ENCODE results near the gene TBC1D9B. TPM values are rescaled to one million over a fixed set of nuclear protein-coding genes. Genes with fewer than 3 reads are reported as not detected.

Gene TBC1D9B
- total RNA-seq: 10 to 100 TPM; 70.5 to 72.7 TPM

DNA sequence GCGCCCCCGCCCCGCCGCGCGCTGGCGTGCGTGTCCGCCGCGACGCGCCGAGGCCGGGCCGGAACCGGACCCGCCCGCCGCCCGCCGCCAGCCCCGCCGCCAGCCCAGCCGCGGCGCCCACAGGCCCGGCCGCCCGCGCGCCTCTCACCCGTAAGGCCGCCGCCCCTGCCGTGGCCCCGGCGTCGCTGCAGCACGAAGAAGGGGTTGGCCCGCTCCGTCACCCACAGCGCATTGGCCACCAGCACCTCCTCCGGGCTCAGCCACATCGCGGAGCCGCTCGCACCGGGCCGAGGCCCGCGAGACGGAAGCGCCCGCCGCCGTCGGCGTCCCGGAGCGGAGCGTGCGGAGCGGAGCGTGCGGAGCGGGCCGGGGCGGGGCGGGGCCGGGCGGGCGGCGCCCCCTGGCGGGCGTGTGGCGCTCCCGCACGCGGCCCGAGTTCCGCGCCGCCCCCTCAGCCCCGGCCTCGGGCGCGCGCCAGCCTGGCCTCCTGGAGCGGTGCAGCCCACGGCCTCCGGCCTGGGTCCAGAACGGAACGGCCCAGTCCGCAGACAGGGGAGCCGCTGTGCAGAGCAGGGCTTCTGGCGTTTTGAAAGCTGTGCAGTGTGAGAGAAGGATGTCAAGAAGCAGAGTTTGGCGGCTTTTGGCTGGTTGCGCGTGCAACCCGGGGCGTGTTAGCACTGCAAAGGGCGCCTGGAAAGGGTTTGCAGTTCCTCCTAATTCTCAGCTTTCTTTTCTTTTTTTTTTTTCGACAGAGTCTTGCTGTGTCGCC is at the start of gene TBC1D9B:
TSS of gene TBC1D9B (minus strand) at position 342 of the 769 bp plus-strand sequence. CDS start at position 266, 76 bp downstream.
- no peaks in the 10 kb centered on the region for H3K9me3 Mint-ChIP-seq (ENCODE audit: insufficient read depth)
- no peaks in the 10 kb centered on the region for H3K27me3 Mint-ChIP-seq (ENCODE audit: low read depth)
- ATAC-seq (peak; percentile 93), DNase-seq (peak; percentile 63)
- H3K4me3 Mint-ChIP-seq: peak within 1 kb of the TSS; percentile 85
- peaks cover 17% of the 10 kb centered on the region for H3K4me1 Mint-ChIP-seq (ENCODE audit: low read depth)
- H3K27ac Mint-ChIP-seq: peak within 1 kb of the TSS; percentile 80
- peaks cover 18% of the 10 kb centered on the region for H3K36me3 Mint-ChIP-seq (ENCODE audit: low read depth)
- CTCF ChIA-PET: interaction anchor here (0.6 to 1.9 kb wide), 9 partner anchors 8 to 184 kb away, joined by 3 to 13 read pairs (median 4); no protein-coding TSS in a partner anchor
- POLR2A ChIA-PET: interaction anchor here (0.8 to 1.1 kb wide), 2 partner anchors 71 to 284 kb away, joined by 3 read pairs; partner anchors contain the start of gene HNRNPH1

DNA sequence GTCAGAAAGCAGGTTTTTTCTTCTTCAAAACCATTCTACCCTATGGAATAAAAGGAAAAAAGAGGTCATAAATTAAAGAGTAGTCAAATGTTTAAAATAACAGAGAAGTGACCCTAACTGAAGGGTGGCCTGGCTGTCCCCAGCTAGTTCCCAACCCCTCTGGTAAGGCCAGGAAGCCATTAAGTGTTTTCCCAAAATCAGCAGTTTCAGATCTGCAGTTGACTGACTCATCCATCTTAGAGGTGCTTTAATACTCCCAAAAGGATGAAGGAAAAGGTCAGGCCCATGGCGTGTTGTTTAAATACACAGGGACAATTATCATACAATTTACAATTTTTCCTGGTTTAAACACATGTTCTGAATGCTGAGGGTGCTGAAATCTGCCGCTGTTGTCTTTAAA is 47.9 kb upstream of the TBC1D9B start:
- Mint-ChIP-seq H3K9me3 (ENCODE audit: insufficient read depth) (no peaks in the 10 kb centered on the region), H3K36me3 (ENCODE audit: low read depth) (no peaks in the 10 kb centered on the region), H3K27ac (no peak overlapping the region), H3K4me1 (ENCODE audit: low read depth) (no peaks in the 10 kb centered on the region), H3K4me3 (no peak overlapping the region), H3K27me3 (ENCODE audit: low read depth) (no peaks in the 10 kb centered on the region)
- POLR2A ChIA-PET: no interaction called here
- ATAC-seq (no peak), DNase-seq (no peak)
- CTCF ChIA-PET: no interaction called here

DNA sequence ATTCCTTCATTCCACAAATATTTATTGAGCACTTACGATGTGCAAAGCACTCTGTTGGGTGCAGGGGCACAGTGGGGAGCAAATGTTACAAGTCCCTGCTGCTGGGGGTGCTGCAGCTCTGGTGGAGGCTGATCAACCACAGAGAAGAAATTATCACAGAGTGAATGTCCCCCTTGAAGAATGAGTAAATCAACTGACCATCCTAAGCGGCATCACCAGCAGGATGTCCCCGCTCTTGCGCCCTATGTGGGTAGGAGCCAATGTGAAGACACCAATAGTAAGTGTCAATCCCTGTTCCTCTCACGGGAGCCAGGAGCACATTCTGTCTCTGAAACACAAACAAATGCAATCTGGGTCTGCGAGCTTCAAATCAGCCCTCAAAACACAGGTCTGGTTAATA is 47.4 kb upstream of the TBC1D9B start:
- DNase-seq: no peak
- Mint-ChIP-seq H3K27me3 (ENCODE audit: low read depth) (no peaks in the 10 kb centered on the region), H3K27ac (no peak overlapping the region), H3K36me3 (ENCODE audit: low read depth) (no peaks in the 10 kb centered on the region), H3K4me3 (no peak overlapping the region), H3K4me1 (ENCODE audit: low read depth) (no peaks in the 10 kb centered on the region), H3K9me3 (ENCODE audit: insufficient read depth) (no peaks in the 10 kb centered on the region)
- ATAC-seq: no peak
- ChIA-PET CTCF (no interaction called here), POLR2A (no interaction called here)

DNA sequence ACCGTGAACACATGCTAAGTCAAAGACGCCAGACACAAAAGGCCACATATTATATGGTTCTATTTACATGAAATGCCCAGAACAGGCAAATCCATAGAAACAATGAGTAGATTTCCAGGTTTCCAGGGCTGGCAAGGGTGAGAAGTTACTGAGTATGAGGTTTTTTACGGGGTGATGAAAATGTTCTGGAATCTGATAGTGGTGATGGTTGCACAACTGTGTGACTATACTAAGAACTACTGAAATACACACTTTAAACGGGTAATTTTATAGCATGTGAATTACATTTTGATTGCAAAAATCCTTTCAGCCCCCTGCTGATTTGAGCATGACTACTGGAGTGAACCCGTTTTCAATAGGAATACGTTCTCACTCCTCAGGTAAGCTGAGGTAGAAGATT is 46.7 kb upstream of the TBC1D9B start:
- Mint-ChIP-seq H3K4me1 (ENCODE audit: low read depth) (no peaks in the 10 kb centered on the region), H3K27me3 (ENCODE audit: low read depth) (no peaks in the 10 kb centered on the region), H3K4me3 (no peak overlapping the region), H3K36me3 (ENCODE audit: low read depth) (no peaks in the 10 kb centered on the region), H3K9me3 (ENCODE audit: insufficient read depth) (no peaks in the 10 kb centered on the region), H3K27ac (no peak overlapping the region)
- POLR2A ChIA-PET: no interaction called here
- ATAC-seq (no peak), DNase-seq (no peak)
- CTCF ChIA-PET: no interaction called here

DNA sequence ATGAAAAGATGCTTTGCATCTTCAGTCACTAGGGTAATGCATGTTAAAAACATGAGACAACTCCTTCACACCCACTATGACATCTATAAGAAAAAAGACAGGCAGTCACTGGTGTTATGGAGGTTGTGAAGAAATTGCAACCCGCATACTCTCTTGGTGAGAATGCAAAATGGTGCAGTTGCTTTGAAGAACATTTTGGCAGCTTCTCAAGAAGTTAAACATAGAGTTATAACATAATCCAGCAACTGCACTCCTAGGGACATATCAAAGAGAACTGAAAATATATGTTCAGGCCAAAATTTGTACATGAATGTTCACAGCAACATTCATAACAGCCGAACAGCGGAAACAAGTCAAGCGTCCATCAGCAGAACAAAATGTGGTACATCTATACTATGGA is 46.3 kb upstream of the TBC1D9B start:
- DNase-seq: no peak
- Mint-ChIP-seq H3K4me3 (no peak overlapping the region), H3K9me3 (ENCODE audit: insufficient read depth) (no peaks in the 10 kb centered on the region), H3K36me3 (ENCODE audit: low read depth) (no peaks in the 10 kb centered on the region), H3K4me1 (ENCODE audit: low read depth) (no peaks in the 10 kb centered on the region), H3K27ac (no peak overlapping the region), H3K27me3 (ENCODE audit: low read depth) (no peaks in the 10 kb centered on the region)
- POLR2A ChIA-PET: no interaction called here
- CTCF ChIA-PET: no interaction called here
- no peak for ATAC-seq

DNA sequence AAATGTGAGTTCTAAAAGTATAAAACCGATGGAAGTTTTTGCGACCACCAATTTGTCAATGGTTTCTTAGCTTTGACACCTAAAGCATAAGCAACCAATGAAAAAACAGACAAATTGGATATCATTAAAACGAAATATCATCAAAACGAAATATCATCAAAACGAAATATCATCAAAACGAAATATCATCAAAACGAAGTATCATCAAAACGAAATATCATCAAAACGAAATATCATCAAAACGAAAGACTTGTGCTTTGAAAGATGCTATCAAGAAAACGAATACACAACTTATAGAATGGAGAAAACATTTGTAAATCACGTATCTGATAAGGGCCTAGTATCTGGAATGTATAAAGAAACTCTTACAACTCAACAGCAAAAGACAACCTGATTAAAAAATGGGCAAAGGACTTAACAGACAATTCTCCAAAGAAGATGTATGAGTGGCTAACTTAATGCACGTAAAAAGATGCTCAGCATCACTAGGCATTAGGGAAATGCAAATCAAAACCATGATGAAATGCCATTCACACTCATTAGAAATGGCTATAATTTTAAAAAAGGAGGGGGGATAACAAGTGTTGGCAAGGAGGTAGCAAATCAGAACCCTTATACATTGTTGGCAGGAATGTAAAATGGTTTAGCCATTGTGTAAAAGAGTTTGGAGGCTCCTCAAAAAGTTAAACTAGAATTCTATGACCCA is 29.4 kb upstream of the TBC1D9B start:
- Mint-ChIP-seq H3K27me3 (ENCODE audit: low read depth) (peaks cover 14% of the 10 kb centered on the region), H3K27ac (no peak overlapping the region), H3K9me3 (ENCODE audit: insufficient read depth) (no peaks in the 10 kb centered on the region), H3K4me3 (no peak overlapping the region), H3K36me3 (ENCODE audit: low read depth) (no peaks in the 10 kb centered on the region), H3K4me1 (ENCODE audit: low read depth) (no peaks in the 10 kb centered on the region)
- ChIA-PET POLR2A (no interaction called here), CTCF (no interaction called here)
- no peak for DNase-seq
- ATAC-seq: no peak

DNA sequence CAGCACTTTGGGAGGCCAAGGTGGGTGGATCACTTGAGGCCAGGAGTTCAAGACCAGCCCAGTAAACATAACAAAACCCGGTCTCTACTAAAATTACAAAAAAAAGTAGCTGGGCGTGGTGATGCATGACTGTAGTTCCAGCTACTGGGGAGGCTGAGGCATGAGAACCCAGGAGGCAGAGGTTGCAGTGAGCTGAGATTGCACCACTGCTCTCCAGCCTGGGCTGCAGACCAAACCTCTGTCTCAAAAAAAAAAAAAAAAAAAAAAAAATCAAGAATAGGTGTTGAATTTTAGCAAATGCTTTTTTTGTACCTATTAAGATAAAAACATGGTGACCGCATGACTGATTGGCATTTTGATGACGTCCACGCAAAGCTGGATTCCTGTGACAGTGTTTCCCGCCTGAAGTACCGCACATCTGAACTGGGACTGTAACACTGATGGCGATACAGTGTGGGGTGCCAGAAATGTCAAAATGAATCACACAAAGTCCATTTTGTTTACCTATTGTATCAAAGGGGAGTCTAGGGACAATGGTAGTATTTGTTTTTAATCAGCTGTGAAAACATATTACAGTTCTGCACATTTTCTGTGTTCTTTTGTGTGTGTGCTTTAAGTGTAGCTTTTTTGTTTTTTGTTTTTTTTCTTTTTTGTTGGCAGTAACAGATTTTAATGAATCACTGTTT is 23.2 kb upstream of the TBC1D9B start:
- Mint-ChIP-seq H3K36me3 (ENCODE audit: low read depth) (no peaks in the 10 kb centered on the region), H3K27me3 (ENCODE audit: low read depth) (peaks cover 3% of the 10 kb centered on the region), H3K4me1 (ENCODE audit: low read depth) (no peaks in the 10 kb centered on the region), H3K27ac (no peak overlapping the region), H3K4me3 (no peak overlapping the region), H3K9me3 (ENCODE audit: insufficient read depth) (no peaks in the 10 kb centered on the region)
- ChIA-PET CTCF (interaction anchor here (1.6 kb wide), 1 partner anchor 23 kb away, joined by 3 read pairs; no protein-coding TSS in a partner anchor), POLR2A (no interaction called here)
- DNase-seq (no peak), ATAC-seq (no peak)

DNA sequence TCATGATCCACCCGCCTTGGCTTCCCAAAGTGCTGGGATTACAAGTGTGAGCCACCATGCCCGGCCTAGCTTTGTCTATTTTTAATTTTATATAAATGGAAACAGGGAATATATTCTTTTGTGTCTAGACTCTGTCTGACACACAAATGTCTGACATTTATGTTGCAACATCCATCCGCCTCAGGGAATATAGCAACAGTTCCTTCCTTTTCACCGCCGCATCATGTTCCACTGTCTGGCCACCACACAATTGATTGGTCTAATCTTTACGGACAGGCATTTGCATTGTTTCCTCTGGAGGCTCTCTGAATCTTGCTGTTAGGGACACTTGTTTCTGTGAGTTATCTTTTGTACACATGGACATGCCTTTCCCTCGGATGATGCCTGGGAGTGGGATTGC is 20.1 kb upstream of the TBC1D9B start:
- Mint-ChIP-seq H3K4me3 (no peak overlapping the region), H3K27ac (no peak overlapping the region), H3K9me3 (ENCODE audit: insufficient read depth) (no peaks in the 10 kb centered on the region), H3K4me1 (ENCODE audit: low read depth) (no peaks in the 10 kb centered on the region), H3K36me3 (ENCODE audit: low read depth) (no peaks in the 10 kb centered on the region), H3K27me3 (ENCODE audit: low read depth) (no peaks in the 10 kb centered on the region)
- POLR2A ChIA-PET: no interaction called here
- CTCF ChIA-PET: no interaction called here
- ATAC-seq (no peak), DNase-seq (no peak)

DNA sequence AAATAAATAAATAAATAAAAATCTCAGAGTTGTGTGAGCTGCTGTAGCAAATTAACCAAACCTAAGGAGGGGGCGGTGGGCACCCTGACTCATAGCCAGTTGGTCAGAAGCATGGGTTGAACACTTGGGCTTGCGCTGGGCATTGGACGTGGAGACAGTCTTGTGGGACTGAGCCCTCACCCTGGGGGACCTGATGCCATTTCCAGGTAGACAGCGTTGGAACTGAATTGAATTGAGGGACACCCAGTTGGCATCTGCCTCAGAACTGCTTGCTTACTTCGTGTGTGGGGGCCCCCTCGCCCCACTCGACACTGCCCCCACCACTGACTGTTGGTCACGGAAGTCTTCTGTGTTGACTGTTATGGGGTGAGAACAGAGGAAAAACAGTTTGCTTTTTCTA is 19.0 kb upstream of the TBC1D9B start:
- ATAC-seq (no peak), DNase-seq (no peak)
- Mint-ChIP-seq H3K9me3 (ENCODE audit: insufficient read depth) (no peaks in the 10 kb centered on the region), H3K36me3 (ENCODE audit: low read depth) (no peaks in the 10 kb centered on the region), H3K27ac (no peak overlapping the region), H3K4me1 (ENCODE audit: low read depth) (no peaks in the 10 kb centered on the region), H3K4me3 (no peak overlapping the region), H3K27me3 (ENCODE audit: low read depth) (no peaks in the 10 kb centered on the region)
- CTCF ChIA-PET: no interaction called here
- POLR2A ChIA-PET: no interaction called here

DNA sequence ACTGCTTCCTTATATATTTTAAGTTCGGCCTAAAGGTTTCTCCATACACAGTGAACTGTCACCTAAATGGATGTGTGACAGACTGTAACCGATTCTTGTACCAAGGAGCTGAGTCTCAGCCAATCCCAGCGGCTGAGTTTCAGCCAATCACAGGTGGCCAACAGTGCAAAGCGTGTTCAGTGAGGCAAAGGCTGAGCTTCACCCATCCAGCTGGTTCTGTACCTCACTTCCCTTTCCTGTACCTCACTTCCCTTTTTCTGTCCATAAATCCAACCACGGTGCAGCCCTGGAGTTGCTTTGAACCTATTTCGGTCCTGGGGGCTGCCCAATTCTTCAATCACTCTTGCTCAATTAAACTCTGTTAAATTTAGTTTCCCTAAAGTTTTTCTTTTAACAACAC is 15.7 kb upstream of the TBC1D9B start:
- H3K9me3 Mint-ChIP-seq (ENCODE audit: insufficient read depth): no peaks in the 10 kb centered on the region
- no peak overlapping the region for H3K27ac Mint-ChIP-seq
- peaks cover 2% of the 10 kb centered on the region for H3K27me3 Mint-ChIP-seq (ENCODE audit: low read depth)
- CTCF ChIA-PET: interaction anchor here (1.8 kb wide), 1 partner anchor 121 kb away, joined by 3 read pairs; no protein-coding TSS in a partner anchor
- no peaks in the 10 kb centered on the region for H3K4me1 Mint-ChIP-seq (ENCODE audit: low read depth)
- H3K4me3 Mint-ChIP-seq: no peak overlapping the region
- no peaks in the 10 kb centered on the region for H3K36me3 Mint-ChIP-seq (ENCODE audit: low read depth)
- POLR2A ChIA-PET: no interaction called here
- ATAC-seq: no peak
- DNase-seq: no peak

DNA sequence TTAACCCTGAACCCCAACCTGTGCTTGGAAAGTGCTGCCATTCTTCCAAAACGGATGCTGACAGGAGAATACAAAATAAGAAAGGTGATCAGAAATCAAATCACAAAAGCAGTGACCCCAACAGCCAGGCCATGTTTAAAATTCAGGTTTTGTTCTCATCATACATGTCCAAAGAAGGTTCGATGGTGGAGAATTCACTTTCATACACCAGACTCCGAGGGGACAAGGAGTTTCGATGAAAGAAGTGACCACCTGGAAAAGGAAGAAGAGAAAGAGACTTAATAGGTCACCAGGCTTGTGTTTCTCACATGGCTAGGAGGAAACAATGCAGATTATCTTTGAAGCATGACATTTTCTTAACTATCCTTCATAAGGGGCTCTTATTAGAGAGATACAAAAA is 12.5 kb upstream of the TBC1D9B start:
- Mint-ChIP-seq H3K27me3 (ENCODE audit: low read depth) (peaks cover 2% of the 10 kb centered on the region), H3K27ac (no peak overlapping the region), H3K4me1 (ENCODE audit: low read depth) (peaks cover 7% of the 10 kb centered on the region), H3K9me3 (ENCODE audit: insufficient read depth) (no peaks in the 10 kb centered on the region), H3K4me3 (no peak overlapping the region), H3K36me3 (ENCODE audit: low read depth) (no peaks in the 10 kb centered on the region)
- ChIA-PET CTCF (no interaction called here), POLR2A (no interaction called here)
- ATAC-seq (no peak), DNase-seq (no peak)

DNA sequence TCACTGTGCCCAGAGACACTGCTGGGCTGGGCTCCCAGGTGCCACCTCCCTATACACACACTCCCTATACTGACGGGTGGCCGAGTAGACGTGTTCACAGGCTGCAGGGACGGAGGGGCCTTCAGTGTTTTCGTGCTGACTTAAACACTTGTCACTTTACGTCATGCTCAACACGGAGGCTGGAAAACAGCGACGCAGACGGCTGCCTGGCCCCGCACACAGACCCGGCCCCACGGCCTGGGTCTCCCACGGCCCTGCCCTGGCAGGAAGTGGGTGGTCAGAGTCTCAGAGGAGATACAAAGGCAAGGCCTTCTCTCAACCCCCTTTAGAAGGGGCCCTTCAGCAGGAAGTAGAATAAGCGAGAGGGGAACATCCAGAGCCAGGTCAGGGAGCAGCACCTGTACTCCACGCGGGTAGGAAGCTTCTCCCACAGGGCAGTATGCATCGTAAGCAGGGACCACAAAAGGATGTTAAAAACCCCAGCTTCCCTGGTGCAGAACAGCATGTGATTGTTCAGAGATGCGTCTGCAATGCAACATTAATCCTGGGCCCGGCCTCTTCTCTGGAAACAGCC is 11.9 kb upstream of the TBC1D9B start:
- no peak for ATAC-seq
- Mint-ChIP-seq H3K27ac (no peak overlapping the region), H3K27me3 (ENCODE audit: low read depth) (peaks cover 2% of the 10 kb centered on the region), H3K9me3 (ENCODE audit: insufficient read depth) (no peaks in the 10 kb centered on the region), H3K4me1 (ENCODE audit: low read depth) (peaks cover 7% of the 10 kb centered on the region), H3K4me3 (no peak overlapping the region), H3K36me3 (ENCODE audit: low read depth) (no peaks in the 10 kb centered on the region)
- ChIA-PET POLR2A (no interaction called here), CTCF (no interaction called here)
- no peak for DNase-seq

Measured in activated CD8-positive, alpha-beta T cell treated with anti-CD3 and anti-CD28 coated beads, Interleukin-2, amount 10 ng/mL, durations not matched to agents 7 days and 5 days (primary cell).